Measurements from ENCODE around the gene SCN2B. TPM values are rescaled to one million over a fixed set of nuclear protein-coding genes. Genes with fewer than 3 reads are reported as not detected.
A peak's percentile ranks its signal among the peaks of the same experiment; 100 is the strongest.

The SCN2B gene
- total and polyA plus RNA-seq, 2 of the 13 experiments (the other 11 are each of a cell fraction or from before 2014, with no cell fraction given), result 0.01 to 0.02 TPM

- TF ChIP-seq, protein P1, sequence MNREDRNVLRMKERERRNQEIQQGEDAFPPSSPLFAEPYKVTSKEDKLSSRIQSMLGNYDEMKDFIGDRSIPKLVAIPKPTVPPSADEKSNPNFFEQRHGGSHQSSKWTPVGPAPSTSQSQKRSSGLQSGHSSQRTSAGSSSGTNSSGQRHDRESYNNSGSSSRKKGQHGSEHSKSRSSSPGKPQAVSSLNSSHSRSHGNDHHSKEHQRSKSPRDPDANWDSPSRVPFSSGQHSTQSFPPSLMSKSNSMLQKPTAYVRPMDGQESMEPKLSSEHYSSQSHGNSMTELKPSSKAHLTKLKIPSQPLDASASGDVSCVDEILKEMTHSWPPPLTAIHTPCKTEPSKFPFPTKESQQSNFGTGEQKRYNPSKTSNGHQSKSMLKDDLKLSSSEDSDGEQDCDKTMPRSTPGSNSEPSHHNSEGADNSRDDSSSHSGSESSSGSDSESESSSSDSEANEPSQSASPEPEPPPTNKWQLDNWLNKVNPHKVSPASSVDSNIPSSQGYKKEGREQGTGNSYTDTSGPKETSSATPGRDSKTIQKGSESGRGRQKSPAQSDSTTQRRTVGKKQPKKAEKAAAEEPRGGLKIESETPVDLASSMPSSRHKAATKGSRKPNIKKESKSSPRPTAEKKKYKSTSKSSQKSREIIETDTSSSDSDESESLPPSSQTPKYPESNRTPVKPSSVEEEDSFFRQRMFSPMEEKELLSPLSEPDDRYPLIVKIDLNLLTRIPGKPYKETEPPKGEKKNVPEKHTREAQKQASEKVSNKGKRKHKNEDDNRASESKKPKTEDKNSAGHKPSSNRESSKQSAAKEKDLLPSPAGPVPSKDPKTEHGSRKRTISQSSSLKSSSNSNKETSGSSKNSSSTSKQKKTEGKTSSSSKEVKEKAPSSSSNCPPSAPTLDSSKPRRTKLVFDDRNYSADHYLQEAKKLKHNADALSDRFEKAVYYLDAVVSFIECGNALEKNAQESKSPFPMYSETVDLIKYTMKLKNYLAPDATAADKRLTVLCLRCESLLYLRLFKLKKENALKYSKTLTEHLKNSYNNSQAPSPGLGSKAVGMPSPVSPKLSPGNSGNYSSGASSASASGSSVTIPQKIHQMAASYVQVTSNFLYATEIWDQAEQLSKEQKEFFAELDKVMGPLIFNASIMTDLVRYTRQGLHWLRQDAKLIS (CRISPR knock-in tag; IDR thresholded peaks at IDR 0.05), result 0 out of 2 replicates have a peak, but pooled peaks have one; percentile 55
- TF ChIP-seq ZNF607 (CRISPR knock-in tag; IDR thresholded peaks at IDR 0.05; ENCODE audit: borderline replicate concordance), result peak; percentile 81; the same call in 1 of the 2 replicates
- peak; percentile 63; the same call in 1 of the 2 replicates for TF ChIP-seq JUND (CRISPR knock-in tag; IDR thresholded peaks at IDR 0.05)
- peak; percentile 73; the same call in 1 of the 2 replicates for TF ChIP-seq RFXANK (CRISPR knock-in tag; IDR thresholded peaks at IDR 0.05)
- TF ChIP-seq RXRA (CRISPR knock-in tag; IDR thresholded peaks at IDR 0.05), result peak; percentile 91
- peak; percentile 93 for TF ChIP-seq FOXA3 (CRISPR knock-in tag; IDR thresholded peaks at IDR 0.05)
- no peak for TF ChIP-seq HBP1 (CRISPR knock-in tag; IDR thresholded peaks at IDR 0.05; ENCODE audit: low read depth)
- no peak for TF ChIP-seq JARID2 (CRISPR knock-in tag; IDR thresholded peaks at IDR 0.05; ENCODE audit: insufficient replicate concordance)
- peak; percentile 89; the same call in 1 of the 2 replicates for TF ChIP-seq ZNF556 (CRISPR knock-in tag; IDR thresholded peaks at IDR 0.05; ENCODE audit: borderline replicate concordance)
- peak; percentile 92 for TF ChIP-seq PHF21A (CRISPR knock-in tag; IDR thresholded peaks at IDR 0.05)
- peak; percentile 60; the same call in 1 of the 2 replicates for TF ChIP-seq ZNF792 (CRISPR knock-in tag; IDR thresholded peaks at IDR 0.05)
- peak; percentile 70 for TF ChIP-seq RBFOX2 (IDR thresholded peaks at IDR 0.05; ENCODE audit: low read depth, low read length)
- peak; percentile 67 for TF ChIP-seq POLR2A (IDR thresholded peaks at IDR 0.05; ENCODE audit: insufficient read depth in 1 of 2, low read depth in 2 of 2, low read length in 2 of 2)
- TF ChIP-seq THAP11 (CRISPR knock-in tag; IDR thresholded peaks at IDR 0.05), result peak; percentile 45; the same call in 1 of the 2 replicates
- TF ChIP-seq ZNF546 (CRISPR knock-in tag; conservative IDR thresholded peaks at IDR 0.05), result no peak
- no peak for TF ChIP-seq E2F5 (CRISPR knock-in tag; conservative IDR thresholded peaks at IDR 0.05)
- TF ChIP-seq TMF1 (CRISPR knock-in tag; IDR thresholded peaks at IDR 0.05; ENCODE audit: low read depth), result no peak
- TF ChIP-seq CBFB (CRISPR knock-in tag; IDR thresholded peaks at IDR 0.05), result peak; percentile 51; the same call in 1 of the 2 replicates
- TF ChIP-seq AGO2 (optimal IDR thresholded peaks at IDR 0.05; ENCODE audit: low read depth, low read length), result no peak
- peak; percentile 78; the same call in 1 of the 2 replicates for TF ChIP-seq ZBTB37 (CRISPR knock-in tag; IDR thresholded peaks at IDR 0.05)
- peak; percentile 42; the same call in 1 of the 2 replicates for TF ChIP-seq HHEX (CRISPR knock-in tag; IDR thresholded peaks at IDR 0.05)
- no peak for TF ChIP-seq ZNF562 (CRISPR knock-in tag; IDR thresholded peaks at IDR 0.05; ENCODE audit: borderline replicate concordance)
- peak; percentile 85; the same call in 1 of the 2 replicates for TF ChIP-seq GATA4 (IDR thresholded peaks at IDR 0.05; ENCODE audit: borderline replicate concordance, low read depth)
- TF ChIP-seq IRF2 (CRISPR knock-in tag; IDR thresholded peaks at IDR 0.05), result peak; percentile 88; the same call in 1 of the 2 replicates
Measured at GRCh38 chr11:118202599-118203422, 26.4 kb upstream of the SCN2B start (continued).
